HepG2 (cell line): ENCODE results near the gene IPO9. TPM values are rescaled to one million over a fixed set of nuclear protein-coding genes. Genes with fewer than 3 reads are reported as not detected.
A peak's percentile ranks its signal among the peaks of the same experiment; 100 is the strongest.

ENCODE experiments used
- ETV6 ChIP-seq: sonication (generic); formaldehyde crosslinking; conservative IDR thresholded peaks from 2 replicates; pipeline ENCODE4 v1.4.0; 2020; ENCODE audit warnings: missing genetic modification reagents
- HOXA9 ChIP-seq: sonication (generic); formaldehyde crosslinking; IDR thresholded peaks from 2 replicates; pipeline ENCODE4 v1.8.1; 2022; ENCODE audit warnings: missing genetic modification reagents, mild to moderate bottlenecking, moderate library complexity, borderline replicate concordance
- JUNB ChIP-seq: sonication (generic); formaldehyde crosslinking; IDR thresholded peaks from 2 replicates; pipeline ENCODE4 v1.8.0; 2022; ENCODE audit warnings: missing genetic modification reagents, mild to moderate bottlenecking, borderline replicate concordance
- MTF2 ChIP-seq: sonication (generic); formaldehyde crosslinking; IDR thresholded peaks from 2 replicates; pipeline ENCODE4 v1.5.0; 2020; ENCODE audit warnings: missing genetic modification reagents, borderline replicate concordance
- SMC3 ChIP-seq: IDR thresholded peaks from 2 replicates; pipeline ENCODE4 v1.6.1; 2011; ENCODE audit warnings: low read length, improper control_type of control experiment
- SMYD3 ChIP-seq: sonication (generic); formaldehyde crosslinking; IDR thresholded peaks from 2 replicates; pipeline ENCODE4 v1.8.1; 2023; ENCODE audit warnings: mild to moderate bottlenecking, missing genetic modification reagents
- TEAD3 ChIP-seq: optimal IDR thresholded peaks from 2 replicates; pipeline ENCODE3; 2016; ENCODE audit warnings: borderline replicate concordance
- ZNF30 ChIP-seq: sonication (generic); formaldehyde crosslinking; IDR thresholded peaks from 2 replicates; pipeline ENCODE4 v1.5.0; 2020; ENCODE audit warnings: mild to moderate bottlenecking, missing genetic modification reagents
- ZNF343 ChIP-seq: sonication (generic); formaldehyde crosslinking; IDR thresholded peaks from 2 replicates; pipeline ENCODE4 v1.4.0; 2020; ENCODE audit warnings: mild to moderate bottlenecking, missing genetic modification reagents
- ZNF543 ChIP-seq: sonication (generic); formaldehyde crosslinking; IDR thresholded peaks from 2 replicates; pipeline ENCODE4 v1.4.0; 2020; ENCODE audit warnings: mild to moderate bottlenecking, missing genetic modification reagents
- ZNF75D ChIP-seq: sonication (generic); formaldehyde crosslinking; IDR thresholded peaks from 2 replicates; pipeline ENCODE4 v1.8.1; 2023; ENCODE audit warnings: missing genetic modification reagents, mild to moderate bottlenecking, borderline replicate concordance
- ZNF772 ChIP-seq: sonication (generic); formaldehyde crosslinking; IDR thresholded peaks from 2 replicates; pipeline ENCODE4 v1.5.0; 2020; ENCODE audit warnings: mild to moderate bottlenecking, missing genetic modification reagents
- polyA plus RNA-seq, 8 experiments: library from polyadenylated mRNA; depleted of rRNA in 3 of 8; stranded (reverse) in 7 of 8; unstranded in 1 of 8; fragments of >200 nt; fragmentation: Illumina TruSeq in 4 of 8; extraction: Trizol in 4 of 8; gene quantifications; 2 replicates each; pipeline versions ENCODE4 v1.2.1 to v1.2.3, GENCODE V29; 2011 to 2016; ENCODE audit warnings: low read depth in 4 of 8, missing spikeins in 1 of 8, mixed read lengths in 1 of 8; ENCODE audit not compliant: insufficient read depth in 1 of 8
- total RNA-seq, 5 experiments: library from RNA; depleted of rRNA; stranded (reverse); fragments of >200 nt; fragmentation: Illumina TruSeq; extraction: Trizol; gene quantifications; 2 replicates each; pipeline ENCODE4 v1.2.3, GENCODE V29; 2016; ENCODE audit warnings: low read depth in 1 of 5
- TF ChIP-seq, protein P1 (sequence below): sonication (generic); formaldehyde crosslinking; IDR thresholded peaks from 2 replicates; pipeline ENCODE4 v1.4.0; 2020; ENCODE audit warnings: missing genetic modification reagents
- TF ChIP-seq, protein P2 (sequence below): sonication (generic); formaldehyde crosslinking; IDR thresholded peaks from 2 replicates; pipeline ENCODE4 v1.4.0; 2020; ENCODE audit warnings: missing genetic modification reagents
- TF ChIP-seq, protein P3 (sequence below): sonication (generic); formaldehyde crosslinking; IDR thresholded peaks from 2 replicates; pipeline ENCODE4 v1.4.0; 2020; ENCODE audit warnings: missing genetic modification reagents, low read depth, mild to moderate bottlenecking, borderline replicate concordance
- TF ChIP-seq, protein P4 (sequence below): sonication (generic); formaldehyde crosslinking; IDR thresholded peaks from 2 replicates; pipeline ENCODE4 v1.9.0; 2021; ENCODE audit warnings: missing genetic modification reagents, mild to moderate bottlenecking, borderline replicate concordance
- TF ChIP-seq, protein P5 (sequence below): sonication (generic); formaldehyde crosslinking; IDR thresholded peaks from 2 replicates; pipeline ENCODE4 v1.4.0; 2020; ENCODE audit warnings: missing genetic modification reagents

Gene IPO9
- total and polyA plus RNA-seq, 2 of the 13 experiments (the other 11 are each of a cell fraction or from before 2014, with no cell fraction given): 31.0 to 34.8 TPM

DNA sequence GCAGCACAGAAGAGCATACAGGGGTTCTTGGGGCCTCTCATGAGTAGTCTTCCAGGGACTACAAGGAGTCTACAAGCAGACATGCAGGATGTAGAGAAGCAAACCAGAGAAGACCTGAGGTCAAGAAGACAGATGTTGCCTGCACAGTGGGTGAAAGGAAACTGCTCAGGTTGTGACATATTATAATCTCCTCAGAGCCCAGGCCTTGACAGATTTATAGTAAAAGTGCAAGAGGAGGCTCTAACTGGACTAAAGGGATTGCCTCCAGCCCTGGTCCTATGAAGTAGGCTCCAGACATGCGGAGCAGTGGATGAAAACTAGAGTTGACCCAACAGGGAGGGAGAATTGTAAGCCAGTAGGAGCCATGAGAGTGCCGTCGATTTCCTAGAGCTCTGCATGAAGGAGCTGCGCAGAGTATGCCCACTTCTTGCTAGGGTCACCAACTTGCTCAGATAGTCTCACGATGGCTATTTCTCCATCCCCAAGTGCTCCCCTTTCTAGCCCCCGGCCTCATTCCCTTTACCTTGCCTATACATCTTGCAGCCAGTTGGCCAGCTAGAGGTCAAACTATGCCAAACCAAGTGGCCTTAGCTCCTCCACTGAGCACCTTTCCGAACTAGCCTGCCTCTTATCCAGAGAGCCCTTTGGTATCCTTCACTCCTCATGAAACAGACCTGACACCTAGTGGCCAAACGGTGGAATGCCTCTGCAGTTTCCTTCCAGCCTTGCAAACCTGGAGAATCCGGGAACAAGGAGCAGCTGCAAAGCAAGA is 36.2 kb upstream of the IPO9 start (continued):
- TF ChIP-seq, protein P1, sequence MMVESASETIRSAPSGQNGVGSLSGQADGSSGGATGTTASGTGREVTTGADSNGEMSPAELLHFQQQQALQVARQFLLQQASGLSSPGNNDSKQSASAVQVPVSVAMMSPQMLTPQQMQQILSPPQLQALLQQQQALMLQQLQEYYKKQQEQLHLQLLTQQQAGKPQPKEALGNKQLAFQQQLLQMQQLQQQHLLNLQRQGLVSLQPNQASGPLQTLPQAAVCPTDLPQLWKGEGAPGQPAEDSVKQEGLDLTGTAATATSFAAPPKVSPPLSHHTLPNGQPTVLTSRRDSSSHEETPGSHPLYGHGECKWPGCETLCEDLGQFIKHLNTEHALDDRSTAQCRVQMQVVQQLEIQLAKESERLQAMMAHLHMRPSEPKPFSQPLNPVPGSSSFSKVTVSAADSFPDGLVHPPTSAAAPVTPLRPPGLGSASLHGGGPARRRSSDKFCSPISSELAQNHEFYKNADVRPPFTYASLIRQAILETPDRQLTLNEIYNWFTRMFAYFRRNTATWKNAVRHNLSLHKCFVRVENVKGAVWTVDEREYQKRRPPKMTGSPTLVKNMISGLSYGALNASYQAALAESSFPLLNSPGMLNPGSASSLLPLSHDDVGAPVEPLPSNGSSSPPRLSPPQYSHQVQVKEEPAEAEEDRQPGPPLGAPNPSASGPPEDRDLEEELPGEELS: no peak
- TF ChIP-seq ZNF772 (CRISPR knock-in tag) (no peak), ZNF343 (CRISPR knock-in tag) (no peak), SMYD3 (CRISPR knock-in tag) (no peak), TEAD3 (CRISPR knock-in tag) (peak; percentile 36), ZNF543 (no peak), SMC3 (peak; percentile 71), HOXA9 (CRISPR knock-in tag) (no peak), ETV6 (CRISPR knock-in tag) (no peak), MTF2 (no peak), ZNF30 (CRISPR knock-in tag) (no peak), ZNF75D (CRISPR knock-in tag) (no peak), JUNB (CRISPR knock-in tag) (no peak)
- TF ChIP-seq, protein P2, sequence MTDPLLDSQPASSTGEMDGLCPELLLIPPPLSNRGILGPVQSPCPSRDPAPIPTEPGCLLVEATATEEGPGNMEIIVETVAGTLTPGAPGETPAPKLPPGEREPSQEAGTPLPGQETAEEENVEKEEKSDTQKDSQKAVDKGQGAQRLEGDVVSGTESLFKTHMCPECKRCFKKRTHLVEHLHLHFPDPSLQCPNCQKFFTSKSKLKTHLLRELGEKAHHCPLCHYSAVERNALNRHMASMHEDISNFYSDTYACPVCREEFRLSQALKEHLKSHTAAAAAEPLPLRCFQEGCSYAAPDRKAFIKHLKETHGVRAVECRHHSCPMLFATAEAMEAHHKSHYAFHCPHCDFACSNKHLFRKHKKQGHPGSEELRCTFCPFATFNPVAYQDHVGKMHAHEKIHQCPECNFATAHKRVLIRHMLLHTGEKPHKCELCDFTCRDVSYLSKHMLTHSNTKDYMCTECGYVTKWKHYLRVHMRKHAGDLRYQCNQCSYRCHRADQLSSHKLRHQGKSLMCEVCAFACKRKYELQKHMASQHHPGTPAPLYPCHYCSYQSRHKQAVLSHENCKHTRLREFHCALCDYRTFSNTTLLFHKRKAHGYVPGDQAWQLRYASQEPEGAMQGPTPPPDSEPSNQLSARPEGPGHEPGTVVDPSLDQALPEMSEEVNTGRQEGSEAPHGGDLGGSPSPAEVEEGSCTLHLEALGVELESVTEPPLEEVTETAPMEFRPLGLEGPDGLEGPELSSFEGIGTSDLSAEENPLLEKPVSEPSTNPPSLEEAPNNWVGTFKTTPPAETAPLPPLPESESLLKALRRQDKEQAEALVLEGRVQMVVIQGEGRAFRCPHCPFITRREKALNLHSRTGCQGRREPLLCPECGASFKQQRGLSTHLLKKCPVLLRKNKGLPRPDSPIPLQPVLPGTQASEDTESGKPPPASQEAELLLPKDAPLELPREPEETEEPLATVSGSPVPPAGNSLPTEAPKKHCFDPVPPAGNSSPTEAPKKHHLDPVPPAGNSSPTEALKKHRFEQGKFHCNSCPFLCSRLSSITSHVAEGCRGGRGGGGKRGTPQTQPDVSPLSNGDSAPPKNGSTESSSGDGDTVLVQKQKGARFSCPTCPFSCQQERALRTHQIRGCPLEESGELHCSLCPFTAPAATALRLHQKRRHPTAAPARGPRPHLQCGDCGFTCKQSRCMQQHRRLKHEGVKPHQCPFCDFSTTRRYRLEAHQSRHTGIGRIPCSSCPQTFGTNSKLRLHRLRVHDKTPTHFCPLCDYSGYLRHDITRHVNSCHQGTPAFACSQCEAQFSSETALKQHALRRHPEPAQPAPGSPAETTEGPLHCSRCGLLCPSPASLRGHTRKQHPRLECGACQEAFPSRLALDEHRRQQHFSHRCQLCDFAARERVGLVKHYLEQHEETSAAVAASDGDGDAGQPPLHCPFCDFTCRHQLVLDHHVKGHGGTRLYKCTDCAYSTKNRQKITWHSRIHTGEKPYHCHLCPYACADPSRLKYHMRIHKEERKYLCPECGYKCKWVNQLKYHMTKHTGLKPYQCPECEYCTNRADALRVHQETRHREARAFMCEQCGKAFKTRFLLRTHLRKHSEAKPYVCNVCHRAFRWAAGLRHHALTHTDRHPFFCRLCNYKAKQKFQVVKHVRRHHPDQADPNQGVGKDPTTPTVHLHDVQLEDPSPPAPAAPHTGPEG (CRISPR knock-in tag): no peak
- TF ChIP-seq, protein P3, sequence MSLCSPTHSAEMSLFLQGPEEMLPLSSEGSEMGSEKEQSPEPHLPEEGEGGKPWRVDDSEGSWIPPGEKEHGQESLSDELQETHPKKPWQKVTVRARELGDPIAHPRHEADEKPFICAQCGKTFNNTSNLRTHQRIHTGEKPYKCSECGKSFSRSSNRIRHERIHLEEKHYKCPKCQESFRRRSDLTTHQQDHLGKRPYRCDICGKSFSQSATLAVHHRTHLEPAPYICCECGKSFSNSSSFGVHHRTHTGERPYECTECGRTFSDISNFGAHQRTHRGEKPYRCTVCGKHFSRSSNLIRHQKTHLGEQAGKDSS (CRISPR knock-in tag): no peak
- TF ChIP-seq, protein P4, sequence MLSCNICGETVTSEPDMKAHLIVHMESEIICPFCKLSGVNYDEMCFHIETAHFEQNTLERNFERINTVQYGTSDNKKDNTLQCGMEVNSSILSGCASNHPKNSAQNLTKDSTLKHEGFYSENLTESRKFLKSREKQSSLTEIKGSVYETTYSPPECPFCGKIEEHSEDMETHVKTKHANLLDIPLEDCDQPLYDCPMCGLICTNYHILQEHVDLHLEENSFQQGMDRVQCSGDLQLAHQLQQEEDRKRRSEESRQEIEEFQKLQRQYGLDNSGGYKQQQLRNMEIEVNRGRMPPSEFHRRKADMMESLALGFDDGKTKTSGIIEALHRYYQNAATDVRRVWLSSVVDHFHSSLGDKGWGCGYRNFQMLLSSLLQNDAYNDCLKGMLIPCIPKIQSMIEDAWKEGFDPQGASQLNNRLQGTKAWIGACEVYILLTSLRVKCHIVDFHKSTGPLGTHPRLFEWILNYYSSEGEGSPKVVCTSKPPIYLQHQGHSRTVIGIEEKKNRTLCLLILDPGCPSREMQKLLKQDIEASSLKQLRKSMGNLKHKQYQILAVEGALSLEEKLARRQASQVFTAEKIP (CRISPR knock-in tag): no peak
- TF ChIP-seq, protein P5, sequence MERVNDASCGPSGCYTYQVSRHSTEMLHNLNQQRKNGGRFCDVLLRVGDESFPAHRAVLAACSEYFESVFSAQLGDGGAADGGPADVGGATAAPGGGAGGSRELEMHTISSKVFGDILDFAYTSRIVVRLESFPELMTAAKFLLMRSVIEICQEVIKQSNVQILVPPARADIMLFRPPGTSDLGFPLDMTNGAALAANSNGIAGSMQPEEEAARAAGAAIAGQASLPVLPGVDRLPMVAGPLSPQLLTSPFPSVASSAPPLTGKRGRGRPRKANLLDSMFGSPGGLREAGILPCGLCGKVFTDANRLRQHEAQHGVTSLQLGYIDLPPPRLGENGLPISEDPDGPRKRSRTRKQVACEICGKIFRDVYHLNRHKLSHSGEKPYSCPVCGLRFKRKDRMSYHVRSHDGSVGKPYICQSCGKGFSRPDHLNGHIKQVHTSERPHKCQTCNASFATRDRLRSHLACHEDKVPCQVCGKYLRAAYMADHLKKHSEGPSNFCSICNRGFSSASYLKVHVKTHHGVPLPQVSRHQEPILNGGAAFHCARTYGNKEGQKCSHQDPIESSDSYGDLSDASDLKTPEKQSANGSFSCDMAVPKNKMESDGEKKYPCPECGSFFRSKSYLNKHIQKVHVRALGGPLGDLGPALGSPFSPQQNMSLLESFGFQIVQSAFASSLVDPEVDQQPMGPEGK: no peak
